Measurements from ENCODE around the gene DYNLT1.
"Not testable (repeated sequence)": the region's sequence is repeated elsewhere in the genome, so short reads cannot be mapped to it uniquely, and the experiment has no call there.

The DYNLT1 gene

DNA sequence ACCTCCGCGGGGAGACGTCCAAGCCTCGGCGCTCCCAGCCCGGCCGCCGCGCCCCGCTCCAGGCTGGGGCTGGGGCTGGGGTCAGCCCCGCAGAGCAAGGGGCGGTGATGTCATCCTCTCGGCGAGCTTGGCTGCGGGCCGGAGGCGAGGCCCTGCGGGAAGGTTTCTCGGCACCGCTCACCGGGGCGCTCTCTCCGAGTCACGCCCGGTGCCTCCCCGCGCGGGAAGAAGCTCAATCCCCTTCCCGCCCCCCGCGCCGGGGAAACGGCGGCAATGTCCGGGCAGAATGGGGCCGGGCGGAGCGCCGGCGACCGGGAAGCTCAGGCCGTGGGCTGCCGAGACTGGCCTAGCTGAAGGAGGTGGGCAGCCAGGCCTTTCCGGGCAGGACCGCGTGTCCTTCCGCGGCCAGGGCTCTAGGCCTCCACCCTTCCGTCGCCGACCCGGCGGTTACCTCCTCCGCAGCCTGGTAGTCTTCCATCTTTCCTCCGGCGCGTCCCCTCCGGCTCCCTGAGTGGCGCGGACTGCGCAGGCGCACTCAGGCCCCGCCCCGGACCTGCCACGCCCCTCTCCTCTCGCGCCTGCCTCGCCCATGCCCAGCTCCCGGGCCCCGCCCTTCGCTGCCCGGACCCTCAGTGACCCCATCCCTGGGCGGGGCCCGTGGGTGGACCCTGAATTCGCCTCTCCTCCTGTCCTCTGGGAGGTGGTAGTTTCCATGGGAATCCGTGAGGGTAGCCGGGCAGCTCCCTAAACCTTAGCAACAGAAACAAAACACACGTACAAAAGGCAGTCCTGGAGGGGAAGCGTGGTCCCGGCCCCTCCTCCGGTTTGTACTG, at the start of gene DYNLT1:
Gene DYNLT1 (minus strand): TSS at position 513 of the 833 bp plus-strand sequence. CDS start 35 bp downstream, at position 478.
- peak; percentile 76 for DNase-seq

DNA sequence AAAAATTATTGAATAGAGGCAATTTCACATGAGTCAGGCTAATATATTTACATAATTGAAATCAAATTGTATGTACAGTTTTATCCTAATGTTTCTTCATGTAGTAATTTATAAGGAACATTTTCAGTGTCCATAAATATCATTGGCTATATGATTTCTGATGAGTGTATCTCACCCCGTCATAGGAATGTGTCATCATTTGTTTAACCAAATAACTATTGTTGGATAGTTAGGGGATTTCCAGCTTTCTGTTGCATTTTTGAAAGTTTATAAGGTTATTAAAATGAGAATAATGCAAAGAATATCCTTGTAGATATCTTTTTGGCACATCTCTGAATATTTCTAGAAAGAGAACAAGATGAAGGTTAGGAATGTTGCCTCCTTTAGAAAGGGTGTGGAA, 44.3 kb upstream of the DYNLT1 start:
- DNase-seq: no peak

DNA sequence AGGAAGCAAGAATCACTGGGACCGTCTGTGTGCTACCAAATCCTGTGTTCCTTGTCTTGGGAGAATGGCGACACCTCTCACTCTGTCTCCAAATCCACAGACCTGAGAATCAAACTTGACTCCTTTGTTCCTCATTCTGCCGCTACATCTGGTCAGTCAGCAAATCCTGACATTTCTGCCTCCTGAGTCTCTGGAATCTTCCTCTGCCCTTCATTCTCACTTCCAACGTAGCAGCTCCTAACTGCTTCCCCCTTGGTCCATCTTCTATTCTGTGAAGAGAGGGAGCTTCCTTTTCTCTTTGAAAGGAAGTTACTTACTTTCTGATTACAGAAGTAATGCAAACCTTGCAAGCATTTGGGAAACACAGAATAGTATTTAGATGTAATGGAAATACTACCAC, 43.0 kb upstream of the DYNLT1 start:
- DNase-seq: no peak

DNA sequence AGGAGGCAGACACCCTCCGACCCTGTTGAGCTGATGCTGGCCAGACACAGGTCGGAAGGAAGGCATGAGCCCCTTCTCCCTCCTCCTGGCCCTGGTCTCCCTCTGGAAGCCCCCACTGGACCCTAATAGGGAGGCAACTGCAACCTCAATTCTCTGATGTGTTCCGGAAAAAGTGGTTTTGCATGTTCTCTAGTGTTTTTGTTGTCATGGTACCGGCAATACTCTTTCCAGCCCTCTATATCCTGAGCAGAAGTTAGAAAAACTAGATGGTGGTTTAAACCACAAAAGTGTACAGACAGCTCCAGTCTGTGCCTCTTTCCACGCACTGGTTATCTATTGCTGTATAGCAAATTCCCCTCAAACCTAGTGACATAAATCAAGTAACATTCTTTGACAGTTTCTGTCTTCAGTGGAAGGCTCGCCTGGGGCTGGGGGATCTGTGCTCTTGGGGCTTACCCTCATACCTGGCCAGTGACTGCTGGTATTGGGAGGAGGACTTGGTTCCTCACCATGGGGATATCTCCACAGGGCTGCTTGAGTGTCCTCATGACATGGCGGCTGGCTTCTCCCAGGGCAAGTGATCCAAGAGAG, 42.3 kb upstream of the DYNLT1 start:
- DNase-seq: no peak

DNA sequence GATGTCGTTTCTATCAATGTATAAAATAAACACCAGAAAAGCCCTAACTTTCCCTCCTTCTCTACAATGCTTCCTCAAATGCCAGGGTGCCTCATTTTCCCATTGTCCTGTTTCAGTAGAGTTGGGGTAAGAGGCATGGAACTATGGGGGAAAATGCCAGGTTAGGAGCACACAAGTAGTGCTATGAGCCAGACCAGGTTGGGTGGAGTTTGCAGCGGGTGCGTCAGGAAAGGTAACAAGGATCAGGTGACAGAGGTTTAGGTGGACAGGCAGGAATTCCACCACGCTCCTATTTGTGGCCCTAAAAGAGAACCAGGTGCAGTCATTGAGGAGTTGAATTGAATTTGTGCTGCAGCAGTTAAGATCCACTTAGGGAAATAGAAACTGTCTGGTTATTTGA, 41.8 kb upstream of the DYNLT1 start:
- no peak for DNase-seq

DNA sequence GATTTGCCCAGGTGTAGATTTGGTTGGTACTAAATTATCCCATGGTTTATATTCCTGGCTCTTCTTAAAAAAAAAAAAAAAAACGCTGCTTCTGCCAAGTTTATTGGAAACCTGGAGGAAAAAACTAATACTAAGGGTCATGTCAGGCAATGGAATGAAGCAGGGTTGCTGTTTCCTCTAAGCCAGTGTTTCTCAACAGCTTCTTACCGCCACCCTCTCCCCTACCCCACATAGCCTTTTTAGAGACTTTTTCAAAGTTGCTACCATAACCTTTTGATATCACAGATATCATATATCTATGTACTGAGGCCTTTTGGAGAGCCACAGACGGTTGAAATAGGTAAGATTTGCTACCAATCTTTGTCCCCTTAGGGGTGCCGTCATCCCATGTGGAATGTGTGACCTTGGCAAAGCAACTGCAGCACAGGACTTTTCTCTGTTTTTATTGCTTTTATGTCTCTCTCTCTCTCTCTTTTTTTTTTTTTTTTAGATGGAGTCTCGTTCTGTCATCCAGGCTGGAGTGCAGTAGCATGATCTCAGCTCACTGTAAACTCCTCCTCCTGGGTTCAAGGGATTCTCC, 40.3 kb upstream of the DYNLT1 start:
- DNase-seq: no peak

DNA sequence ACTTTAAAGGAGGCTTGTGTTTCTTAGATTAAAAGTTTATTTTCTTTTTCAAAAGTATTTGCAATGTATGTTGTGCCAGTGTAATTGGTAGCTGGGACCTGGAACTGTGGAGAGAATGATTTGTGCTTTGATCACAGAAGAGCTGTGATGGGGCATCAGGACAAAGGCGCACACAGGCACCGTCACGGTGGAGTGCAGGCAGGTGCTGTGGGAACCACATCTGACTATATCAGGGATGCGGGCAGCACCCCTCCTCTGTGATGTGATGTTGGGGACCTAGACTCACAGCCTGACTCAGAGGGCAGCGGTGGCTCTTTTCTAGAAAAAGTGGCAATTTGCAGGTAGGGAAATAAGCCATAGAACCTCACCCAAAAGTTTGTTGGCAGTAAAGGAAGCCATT, 39.8 kb upstream of the DYNLT1 start:
- DNase-seq: no peak

DNA sequence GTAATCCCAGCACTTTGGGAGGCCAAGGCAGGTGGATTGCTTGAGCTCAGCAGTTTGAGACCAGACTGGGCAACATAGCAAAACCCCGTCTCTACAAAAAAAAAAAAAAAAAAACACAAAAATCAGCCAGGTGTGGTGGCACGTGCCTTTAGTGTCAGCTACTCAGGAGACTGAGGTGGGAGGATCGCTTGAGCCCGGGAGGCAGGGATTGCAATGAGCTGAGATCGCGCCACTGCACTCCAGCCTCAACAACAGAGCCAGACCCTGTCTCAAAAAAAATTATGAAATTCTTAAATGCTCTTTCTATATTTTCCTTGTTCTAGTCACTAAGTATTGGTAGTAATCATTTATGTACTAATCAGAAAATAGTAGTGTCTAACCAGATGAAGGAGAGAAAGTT, 35.9 kb upstream of the DYNLT1 start:
- DNase-seq: no peak

DNA sequence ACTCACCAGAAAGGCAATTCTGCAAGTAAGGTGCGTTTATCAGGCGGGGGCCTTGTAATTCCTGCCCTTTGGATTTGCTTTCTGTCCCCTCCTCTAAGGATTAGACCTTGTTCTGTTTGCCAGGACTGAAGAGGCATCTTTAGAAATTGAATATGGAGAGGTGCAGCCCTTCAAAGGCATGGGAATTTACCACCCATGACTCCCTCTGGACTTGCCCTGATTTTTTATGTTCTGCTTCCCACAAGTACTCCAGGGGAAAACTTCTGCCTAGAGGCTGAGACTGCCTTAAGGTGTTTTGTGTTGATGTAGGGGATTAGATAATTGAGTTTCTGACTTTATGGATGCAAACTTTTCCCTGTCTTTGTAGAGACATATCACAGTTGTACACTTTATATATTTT, 35.5 kb upstream of the DYNLT1 start:
- no peak for DNase-seq

DNA sequence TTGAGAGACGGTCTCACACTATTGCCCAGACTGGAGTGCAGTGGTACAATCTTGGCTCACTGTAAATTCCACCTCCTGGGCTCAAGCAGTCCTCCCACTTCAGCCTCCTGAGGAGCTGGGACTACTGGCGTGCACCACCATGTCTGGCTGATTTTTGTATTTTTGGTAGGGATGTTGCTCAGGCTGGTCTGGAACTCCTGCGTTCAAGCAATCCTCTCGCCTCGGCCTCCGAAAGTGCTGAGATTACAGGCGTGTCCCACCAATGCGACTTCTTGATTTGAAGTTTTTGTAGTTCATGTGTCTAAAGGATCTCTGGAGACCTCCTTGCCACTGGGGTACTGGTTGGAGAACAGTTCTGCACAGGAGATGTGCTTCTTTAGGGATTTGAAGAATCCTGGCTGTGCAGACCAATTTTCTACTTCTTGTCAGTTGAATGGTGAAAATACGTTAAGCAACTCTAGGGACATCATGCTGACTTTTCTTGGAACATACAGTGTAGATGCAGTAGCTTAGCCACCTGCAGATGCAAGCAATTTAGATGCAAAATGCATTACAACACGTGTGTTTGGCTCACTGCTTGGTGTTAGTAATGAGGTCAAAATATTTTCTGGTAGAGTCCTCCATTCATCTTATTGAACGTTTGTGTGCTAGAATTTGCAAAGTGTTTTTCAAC, 33.5 kb upstream of the DYNLT1 start:
- no peak for DNase-seq

DNA sequence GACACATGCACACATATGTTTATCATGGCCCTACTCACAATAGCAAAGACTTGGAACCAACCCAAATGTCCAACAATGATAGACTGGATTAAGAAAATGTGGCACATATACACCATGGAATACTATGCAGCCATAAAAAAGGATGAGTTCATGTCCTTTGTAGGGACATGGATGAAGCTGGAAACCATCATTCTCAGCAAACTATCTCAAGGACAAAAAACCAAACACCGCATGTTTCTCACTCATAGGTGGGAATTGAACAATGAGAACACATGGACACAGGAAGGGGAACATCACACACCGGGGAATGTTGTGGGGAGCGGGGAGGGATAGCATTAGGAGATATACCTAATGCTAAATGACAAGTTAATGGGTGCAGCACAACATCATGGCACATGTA, 32.6 kb upstream of the DYNLT1 start:
- not testable (repeated sequence) for DNase-seq

DNA sequence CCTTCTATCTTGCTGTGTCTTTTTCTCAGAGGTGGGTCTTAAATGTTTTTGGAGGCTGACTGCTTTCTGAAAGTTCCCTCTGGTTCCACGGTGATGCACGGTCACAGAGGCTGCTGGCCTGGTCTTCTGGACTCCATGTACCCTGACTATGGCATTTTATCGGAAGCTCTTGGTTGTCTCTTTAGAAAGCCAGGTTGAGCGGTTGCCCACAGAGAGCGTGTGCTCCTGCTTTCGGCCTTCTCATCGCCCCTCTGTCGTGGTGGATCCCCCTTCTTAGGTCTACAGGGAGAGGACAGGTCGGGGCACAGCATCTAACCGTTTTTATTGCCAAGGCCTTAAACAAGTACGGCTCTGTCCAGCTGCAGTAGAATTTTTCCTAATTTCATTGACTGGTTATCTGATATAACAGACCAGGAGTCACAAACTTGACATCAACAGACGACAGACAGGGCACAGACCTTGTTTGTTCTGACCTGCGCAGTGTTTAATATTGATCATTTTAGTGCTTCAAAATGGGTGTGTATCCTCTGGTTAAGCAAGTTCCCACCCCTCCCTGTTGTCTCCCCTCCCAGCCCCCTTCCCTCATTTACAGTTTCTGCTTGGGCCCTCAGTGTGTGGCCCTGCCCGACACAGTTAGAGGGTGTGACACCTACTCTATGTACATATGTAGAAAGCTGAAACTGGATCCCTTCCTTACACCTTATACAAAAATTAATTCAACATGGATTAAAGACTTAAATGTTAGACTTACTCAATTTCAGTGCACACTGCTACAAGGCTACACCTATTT, 30.0 kb upstream of the DYNLT1 start:
- DNase-seq: no peak

DNA sequence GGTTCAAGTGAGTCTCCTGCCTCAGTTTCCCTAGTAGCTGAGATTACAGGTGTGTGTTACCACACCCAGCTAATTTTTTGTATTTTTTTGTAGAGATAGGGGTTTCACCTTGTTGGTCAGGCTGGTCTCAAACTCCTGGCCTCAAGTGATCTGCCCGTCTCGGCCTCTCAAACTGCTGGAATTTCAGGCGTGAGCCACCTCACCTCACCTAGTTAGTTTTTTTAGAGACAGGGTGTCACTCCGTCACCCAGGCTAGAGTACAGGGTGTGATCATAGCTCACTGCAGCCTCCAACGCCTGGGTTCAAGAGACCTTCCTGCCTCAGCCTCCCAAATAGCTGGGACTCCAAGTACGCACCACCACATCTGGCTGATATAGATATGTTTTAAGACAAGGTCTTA, 28.2 kb upstream of the DYNLT1 start:
- DNase-seq: no peak

DNA sequence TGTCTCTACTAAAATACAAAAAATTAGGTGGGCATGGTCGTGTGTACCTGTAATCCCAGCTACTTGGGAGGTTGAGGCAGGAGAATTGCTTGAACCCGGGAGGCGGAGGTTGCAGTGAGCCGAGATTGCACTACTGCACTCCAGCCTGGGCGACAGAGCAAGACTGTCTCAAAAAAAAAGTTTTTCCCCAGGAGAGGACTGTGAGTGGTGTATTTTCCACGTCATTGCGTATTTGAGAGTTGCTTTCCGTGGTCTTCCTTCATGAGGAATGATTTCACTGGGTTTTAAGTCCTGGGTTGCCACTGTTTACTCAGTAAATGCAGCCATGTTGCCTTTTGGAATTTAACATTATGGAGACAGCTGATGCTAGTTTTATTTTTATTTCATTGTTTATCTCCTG, 27.6 kb upstream of the DYNLT1 start:
- not testable (repeated sequence) for DNase-seq

DNA sequence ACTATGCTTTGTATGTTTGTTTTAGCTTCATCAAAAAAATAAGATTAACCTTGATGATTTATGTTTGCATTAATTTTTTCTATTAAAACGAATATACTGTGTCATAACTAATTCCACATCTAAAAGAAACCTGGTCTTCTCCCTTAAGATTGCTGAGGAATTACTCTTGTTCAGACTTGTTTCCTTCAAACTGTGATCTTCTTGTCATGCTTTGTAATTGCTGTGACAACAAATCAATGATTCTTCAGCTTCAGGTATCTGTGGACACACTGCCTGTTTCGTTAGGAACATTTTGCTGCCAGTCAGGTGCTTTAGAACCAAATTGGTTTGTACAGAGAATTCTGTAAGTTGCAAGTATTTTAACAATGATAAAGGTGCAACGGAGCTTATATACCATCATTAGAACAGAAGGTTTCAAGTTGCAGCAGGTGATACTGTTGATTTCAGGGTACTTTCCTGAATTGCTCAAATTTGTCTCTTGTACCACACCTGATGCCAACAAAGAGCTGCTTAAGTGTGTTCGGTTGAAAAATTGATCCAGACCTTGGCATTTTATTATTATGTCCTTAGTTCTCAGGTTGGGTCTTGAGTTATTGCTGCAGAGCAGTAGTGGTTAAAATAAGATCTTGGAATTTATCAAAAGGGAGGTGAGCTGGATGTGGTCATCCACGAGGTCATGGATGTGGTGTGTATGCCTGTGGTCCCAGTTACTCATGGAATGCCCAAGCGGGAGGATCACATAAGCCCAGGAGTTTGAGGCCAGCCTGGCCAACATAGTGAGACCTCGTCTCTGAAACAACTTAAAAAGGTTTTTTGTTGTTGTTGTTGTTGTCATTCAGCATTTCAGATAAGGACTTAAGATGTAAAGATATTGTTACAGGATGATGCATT, 24.8 kb upstream of the DYNLT1 start:
- DNase-seq: no peak

DNA sequence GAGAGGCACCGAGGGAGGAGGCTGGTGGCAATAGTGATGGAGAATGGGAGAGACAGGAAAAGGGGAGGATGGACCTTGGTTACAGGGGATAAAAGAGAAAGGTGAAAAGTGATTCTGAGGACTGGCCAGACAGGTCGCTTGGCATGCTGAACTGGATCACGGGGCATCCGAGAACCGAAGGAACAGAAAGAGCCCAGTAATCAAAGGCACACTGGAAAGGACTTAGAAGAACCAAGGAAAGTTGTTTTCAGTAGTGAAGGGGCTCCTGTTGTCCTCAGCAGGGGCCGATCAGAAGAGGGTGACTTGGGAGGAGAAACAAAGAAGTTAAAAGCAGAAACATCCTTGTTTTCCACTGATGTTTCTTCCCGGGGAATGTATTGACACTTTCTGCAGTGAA, 24.2 kb upstream of the DYNLT1 start:
- DNase-seq: no peak

DNA sequence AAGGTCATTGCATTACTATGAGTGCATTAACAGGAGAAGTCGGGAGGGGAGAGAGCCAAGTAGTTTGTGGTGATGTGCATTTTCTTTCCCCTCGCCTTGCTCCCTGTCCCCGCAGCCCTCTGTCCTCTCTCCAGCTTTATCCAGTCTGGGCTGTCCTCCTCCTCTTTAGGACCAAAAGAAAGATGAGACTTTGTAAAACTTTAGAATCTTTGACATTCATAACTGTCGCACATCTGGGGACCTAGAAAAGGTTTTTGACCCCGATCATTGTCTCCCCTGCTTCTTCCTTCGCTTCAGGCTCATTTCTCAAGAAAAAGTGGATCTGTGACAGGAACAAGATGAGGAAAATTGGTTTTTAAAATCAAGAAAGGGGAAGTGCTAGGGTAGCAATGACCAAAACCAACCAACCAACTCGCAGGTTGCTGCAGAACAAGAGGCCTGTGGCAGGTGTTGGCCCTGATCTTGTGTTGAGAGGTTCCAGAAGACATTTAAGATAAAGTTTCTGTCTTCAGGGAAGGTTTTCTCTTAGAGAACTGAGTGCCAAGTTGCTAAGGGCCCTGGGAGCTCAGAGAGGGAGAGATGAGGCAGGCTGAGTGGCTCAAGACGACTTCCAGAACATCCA, 22.9 kb upstream of the DYNLT1 start:
- no peak for DNase-seq

DNA sequence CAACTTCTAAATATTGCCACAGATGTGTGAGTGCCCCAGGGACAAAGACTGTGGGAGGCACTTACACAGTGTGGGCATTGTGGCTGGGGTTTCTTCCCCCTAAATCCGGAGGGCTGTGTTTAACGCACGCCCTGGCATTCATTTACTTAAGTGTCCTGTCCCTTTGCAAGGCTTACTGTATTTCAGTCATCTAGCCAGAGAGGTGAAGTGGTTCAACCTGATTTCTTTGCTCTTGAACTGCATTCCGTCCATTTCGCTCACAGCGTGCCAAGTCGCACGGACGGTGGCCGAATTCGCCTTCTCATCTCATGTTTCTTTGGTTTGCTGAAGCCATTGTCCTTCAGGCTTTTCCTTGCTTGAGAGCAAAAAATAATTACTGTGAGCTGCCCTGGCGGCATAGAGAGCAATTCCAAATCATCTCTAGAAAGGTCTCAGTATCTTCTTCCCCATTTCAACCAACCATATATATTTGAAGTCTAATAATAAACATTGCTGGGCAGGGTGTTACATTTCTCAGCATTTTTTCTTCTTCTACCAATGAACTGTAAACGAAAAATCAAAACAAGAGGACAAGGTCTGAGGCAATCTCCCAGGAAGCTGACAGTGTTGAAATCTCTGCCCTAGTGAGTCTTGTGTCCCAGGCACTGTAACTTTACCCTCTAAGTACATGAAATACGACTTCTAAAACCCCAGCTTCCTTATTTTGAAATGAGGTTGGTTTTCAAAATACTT, 22.3 kb upstream of the DYNLT1 start:
- no peak for DNase-seq

DNA sequence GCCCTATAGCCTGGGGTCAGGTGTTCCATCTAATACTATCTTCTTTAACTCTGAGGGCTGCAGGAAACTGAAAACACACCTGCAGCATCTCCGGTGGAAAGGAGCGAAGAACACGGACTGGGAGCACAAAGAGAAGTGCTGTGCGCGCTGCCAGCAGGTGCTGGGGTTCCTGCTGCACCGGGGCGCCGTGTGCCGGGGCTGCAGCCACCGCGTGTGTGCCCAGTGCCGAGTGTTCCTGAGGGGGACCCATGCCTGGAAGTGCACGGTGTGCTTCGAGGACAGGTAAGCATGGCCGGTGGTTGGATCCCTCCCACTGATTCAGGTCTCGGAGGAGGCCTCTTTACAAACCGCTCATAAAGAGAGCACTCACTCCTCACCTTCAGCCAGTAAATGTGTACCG, 20.8 kb upstream of the DYNLT1 start:
- DNase-seq: no peak

DNA sequence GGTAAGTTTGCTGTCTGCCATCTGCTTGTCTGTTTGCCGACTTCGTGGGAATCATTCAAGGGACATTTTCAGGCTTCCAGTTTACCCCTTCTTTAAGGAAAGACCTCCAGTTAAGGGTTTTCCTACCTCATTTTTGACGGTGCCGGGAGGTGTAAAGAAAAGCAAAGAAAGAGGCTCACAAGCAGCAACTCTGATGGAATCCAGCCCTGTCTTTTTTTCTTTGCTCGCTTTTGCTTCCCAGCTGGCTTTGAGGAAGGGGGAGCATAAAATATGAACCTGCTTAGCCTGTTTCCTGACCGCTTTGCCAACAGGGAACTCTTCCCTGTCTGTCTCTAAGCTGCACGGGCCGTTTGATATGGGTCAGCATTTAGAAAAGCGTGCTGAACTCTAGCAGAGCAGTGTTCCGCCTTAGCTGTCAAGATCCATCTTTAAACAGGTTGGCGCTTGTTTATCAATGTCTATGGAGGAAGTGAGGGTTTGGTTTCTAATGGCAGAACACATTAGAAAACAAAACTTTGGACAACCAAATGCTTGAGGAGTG, 19.2 kb upstream of the DYNLT1 start:
- DNase-seq: no peak

Data from NCI-H2227 treated with DMSO at 0.1 percent for 48 hours (cell line).